GM13977 (cell line): ENCODE results near the gene LRRC59.

Experiments
- DNase-seq: peaks from one replicate; pipeline ENCODE4 v3.0.0; 2012; ENCODE audit warnings: low spot score
- CTCF ChIP-seq: IDR thresholded peaks from 2 replicates; pipeline ENCODE4 v1.5.1; 2012; ENCODE audit warnings: mild to moderate bottlenecking, control low read depth; ENCODE audit not compliant: insufficient read depth; ENCODE audit errors: extremely low read depth, missing control alignments
- in situ Hi-C: fragments of 300-500 bp; cut with MboI; formaldehyde crosslinking; loops from one replicate; pipeline ENCODE4 v1.12.0; 2022; ENCODE audit warnings: low sequenced_read_pairs, low pct_unique_long_range_greater_than_20kb, mixed read lengths, inconsistent platforms; ENCODE audit not compliant: unreplicated experiment

Gene LRRC59

GRCh38 chr17:50381920-50382319 lies 15.4 kb downstream of the LRRC59 start:
- in situ Hi-C loops: no loop called here

GRCh38 chr17:50381260-50381815 lies 16.0 kb downstream of the LRRC59 start:
- in situ Hi-C loops: no loop called here
- TF ChIP-seq CTCF: no peak
- DNase-seq: no peak

More at GRCh38 chr17:50381920-50382319, 15.4 kb downstream of the LRRC59 start:
- no peak for TF ChIP-seq CTCF
- no peak for DNase-seq

- DNase-seq: no peak
- in situ Hi-C loops: no loop called here
- peak; percentile 2 for TF ChIP-seq CTCF
Measured at GRCh38 chr17:50380369-50381259, 16.7 kb downstream of the LRRC59 start.

- TF ChIP-seq CTCF: no peak
- no peak for DNase-seq
- in situ Hi-C loops: no loop called here
Measured at GRCh38 chr17:50379351-50380132, 17.8 kb downstream of the LRRC59 start.

GRCh38 chr17:50375858-50376538 lies 21.3 kb downstream of the LRRC59 start:
- no peak for DNase-seq
- TF ChIP-seq CTCF: no peak
- in situ Hi-C loops: no loop called here

- no peak for TF ChIP-seq CTCF
- DNase-seq: no peak
- in situ Hi-C loops: no loop called here
Measured at GRCh38 chr17:50373705-50374104, 23.6 kb downstream of the LRRC59 start.
